Vagina (tissue), 2 donors: ENCODE measurements around the gene ARID5B. TPM values are rescaled to one million over a fixed set of nuclear protein-coding genes. Genes with fewer than 3 reads are reported as not detected.

Source experiments
- DNase-seq, 2 donors: peaks; one replicate each; pipeline ENCODE4 v3.0.0-alpha.2; 2017; ENCODE audit errors: extremely low spot score in 2 of 2
- H3K27ac ChIP-seq: fragments of 200-600 bp; sonication (generic); one replicate; pipeline ENCODE4 v1.5.1; 2019
- H3K27me3 ChIP-seq: fragments of 200-600 bp; sonication (generic); one replicate; pipeline ENCODE4 v1.5.1; 2019
- H3K36me3 ChIP-seq, 2 donors: fragments of 200-600 bp; sonication (generic); one replicate each; pipeline ENCODE4 v1.5.1; 2017 to 2019
- H3K4me1 ChIP-seq: fragments of 200-600 bp; sonication (generic); one replicate; pipeline ENCODE4 v1.5.1; 2019
- H3K4me3 ChIP-seq, 2 donors: fragments of 200-600 bp; sonication (generic); 1 replicate in 1 of 2; 2 replicates in 1 of 2; pipeline ENCODE4 v1.5.1; 2016 to 2019
- H3K9me3 ChIP-seq: fragments of 200-600 bp; sonication (generic); one replicate; pipeline ENCODE4 v1.5.1; 2019
- POLR2A ChIP-seq, 2 donors: fragments of 450-650 bp; IDR thresholded peaks; one replicate each; pipeline ENCODE4 v1.6.1; 2017; ENCODE audit warnings: antibody characterized with exemption in 2 of 2, mild to moderate bottlenecking in 2 of 2, moderate library complexity in 2 of 2
- POLR2AphosphoS5 ChIP-seq, 2 donors: sonication (generic); formaldehyde crosslinking; IDR thresholded peaks; one replicate each; pipeline ENCODE4 v1.9.0; 2017; ENCODE audit warnings: antibody characterized with exemption in 2 of 2, mild to moderate bottlenecking in 2 of 2, low read depth in 1 of 2; ENCODE audit not compliant: insufficient read depth in 1 of 2
- intact Hi-C: fragments of 100-400 bp; cut with DNase I; formaldehyde crosslinking; loops from one replicate; pipeline ENCODE4 v1.15.1; 2023
- total RNA-seq: library from RNA; depleted of rRNA; stranded (reverse); fragments of >200 nt; gene quantifications from one replicate; pipeline ENCODE4 v1.2.3, GENCODE V29; 2016
- TF ChIP-seq, protein P1 (sequence below), 3 experiments: fragments of 450-650 bp in 2 of 3; fragments of 200-600 bp in 1 of 3; sonication (generic) in 1 of 3; IDR thresholded peaks; one replicate each; pipeline ENCODE4 v1.5.1; 2017 to 2019; ENCODE audit warnings: antibody characterized with exemption in 3 of 3, mild to moderate bottlenecking in 2 of 3, moderate library complexity in 2 of 3

ARID5B gene
- total RNA-seq, 1 donor from 2014 or later: 75.9 TPM

DNA sequence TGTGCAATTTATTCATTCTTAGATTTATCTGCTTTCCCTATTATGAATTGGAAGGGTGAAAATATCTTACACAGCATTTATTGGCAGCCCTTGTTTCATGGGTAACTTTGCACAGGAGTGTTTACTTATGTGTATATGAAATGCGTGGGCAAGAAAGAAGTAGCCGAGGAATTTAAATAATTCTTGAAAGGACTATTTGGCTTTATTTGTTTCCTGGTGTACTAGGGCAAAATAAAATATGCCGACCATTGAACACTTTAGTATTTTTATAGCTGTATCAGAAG lies 93.7 kb downstream of the ARID5B start:
- peaks cover 55% of the 10 kb centered on the region for H3K4me1 ChIP-seq
- TF ChIP-seq, protein P1, sequence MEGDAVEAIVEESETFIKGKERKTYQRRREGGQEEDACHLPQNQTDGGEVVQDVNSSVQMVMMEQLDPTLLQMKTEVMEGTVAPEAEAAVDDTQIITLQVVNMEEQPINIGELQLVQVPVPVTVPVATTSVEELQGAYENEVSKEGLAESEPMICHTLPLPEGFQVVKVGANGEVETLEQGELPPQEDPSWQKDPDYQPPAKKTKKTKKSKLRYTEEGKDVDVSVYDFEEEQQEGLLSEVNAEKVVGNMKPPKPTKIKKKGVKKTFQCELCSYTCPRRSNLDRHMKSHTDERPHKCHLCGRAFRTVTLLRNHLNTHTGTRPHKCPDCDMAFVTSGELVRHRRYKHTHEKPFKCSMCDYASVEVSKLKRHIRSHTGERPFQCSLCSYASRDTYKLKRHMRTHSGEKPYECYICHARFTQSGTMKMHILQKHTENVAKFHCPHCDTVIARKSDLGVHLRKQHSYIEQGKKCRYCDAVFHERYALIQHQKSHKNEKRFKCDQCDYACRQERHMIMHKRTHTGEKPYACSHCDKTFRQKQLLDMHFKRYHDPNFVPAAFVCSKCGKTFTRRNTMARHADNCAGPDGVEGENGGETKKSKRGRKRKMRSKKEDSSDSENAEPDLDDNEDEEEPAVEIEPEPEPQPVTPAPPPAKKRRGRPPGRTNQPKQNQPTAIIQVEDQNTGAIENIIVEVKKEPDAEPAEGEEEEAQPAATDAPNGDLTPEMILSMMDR (IDR thresholded peaks at IDR 0.05): no peak
- TF ChIP-seq POLR2A (IDR thresholded peaks at IDR 0.05) (no peak), POLR2AphosphoS5 (IDR thresholded peaks at IDR 0.05; ENCODE audit: insufficient read depth in 1 of 2, low read depth in 1 of 2) (no peak)
- no peaks in the 10 kb centered on the region for H3K27me3 ChIP-seq
- H3K36me3 ChIP-seq: peaks cover 0 to 6% of the 10 kb centered on the region in 2 donors
- no peak for DNase-seq
- H3K9me3 ChIP-seq: no peaks in the 10 kb centered on the region
- no peak overlapping the region for H3K4me3 ChIP-seq
- H3K27ac ChIP-seq: peak overlapping the region; percentile 78
- intact Hi-C loops: no loop called here

DNA sequence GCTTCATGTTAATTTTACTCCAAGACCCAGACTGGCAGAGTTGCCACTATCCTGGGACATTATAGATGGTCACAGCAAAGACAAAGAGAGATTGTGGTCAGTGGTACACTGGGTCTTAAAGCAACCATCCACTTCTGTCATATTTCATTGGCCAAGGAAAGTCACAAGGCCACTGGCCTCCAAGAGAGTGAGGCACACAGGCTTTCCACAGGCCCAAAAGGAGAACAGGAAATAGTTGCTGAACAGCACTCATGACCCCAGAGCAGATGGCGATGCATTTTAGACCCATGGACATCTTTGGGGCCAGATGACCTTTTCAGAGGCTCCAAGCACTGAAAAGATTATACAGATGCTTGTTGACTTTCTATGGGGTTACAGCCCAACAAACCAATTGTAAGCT lies 97.4 kb downstream of the ARID5B start:
- Histone ChIP-seq H3K36me3 (peaks cover 0 to 6% of the 10 kb centered on the region in 2 donors), H3K4me1 (peaks cover 40% of the 10 kb centered on the region), H3K27ac (no peak overlapping the region), H3K27me3 (no peaks in the 10 kb centered on the region), H3K9me3 (no peaks in the 10 kb centered on the region), H3K4me3 (no peak overlapping the region)
- TF ChIP-seq, protein P1 (IDR thresholded peaks at IDR 0.05): no peak
- TF ChIP-seq POLR2AphosphoS5 (IDR thresholded peaks at IDR 0.05; ENCODE audit: insufficient read depth in 1 of 2, low read depth in 1 of 2) (no peak), POLR2A (IDR thresholded peaks at IDR 0.05) (no peak)
- DNase-seq: no peak
- intact Hi-C loops: no loop called here

DNA sequence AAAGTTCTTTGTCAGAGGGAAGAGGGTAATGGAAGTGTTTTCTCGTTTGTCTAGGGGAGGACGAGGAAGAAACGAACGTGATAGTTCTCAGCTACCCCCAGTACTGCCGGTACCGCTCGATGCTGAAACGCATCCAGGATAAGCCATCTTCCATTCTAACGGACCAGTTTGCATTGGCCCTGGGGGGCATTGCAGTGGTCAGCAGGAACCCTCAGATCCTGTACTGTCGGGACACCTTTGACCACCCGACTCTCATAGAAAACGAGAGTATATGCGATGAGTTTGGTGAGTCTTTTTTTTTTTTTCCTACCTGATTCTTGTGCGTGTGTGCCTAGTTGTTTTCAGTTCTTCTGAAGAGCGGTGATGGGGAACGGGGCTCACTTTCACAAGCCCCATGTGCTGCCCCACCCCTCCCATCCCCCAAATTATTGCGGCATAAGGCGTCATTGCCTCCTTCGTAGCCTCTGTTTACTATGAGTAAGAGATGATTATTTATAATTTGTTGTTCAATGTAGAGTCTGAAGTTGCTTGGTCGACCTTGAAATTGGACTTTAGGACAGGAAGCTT lies 98.6 kb downstream of the ARID5B start:
- Histone ChIP-seq H3K27me3 (no peaks in the 10 kb centered on the region), H3K4me1 (peaks cover 40% of the 10 kb centered on the region), H3K9me3 (no peaks in the 10 kb centered on the region), H3K4me3 (no peak overlapping the region), H3K36me3 (peaks cover 0 to 6% of the 10 kb centered on the region in 2 donors), H3K27ac (peak overlapping the region; percentile 64)
- TF ChIP-seq POLR2AphosphoS5 (IDR thresholded peaks at IDR 0.05; ENCODE audit: insufficient read depth in 1 of 2, low read depth in 1 of 2) (no peak), POLR2A (IDR thresholded peaks at IDR 0.05) (no peak)
- TF ChIP-seq, protein P1 (IDR thresholded peaks at IDR 0.05): no peak
- no peak for DNase-seq
- intact Hi-C loops: no loop called here

DNA sequence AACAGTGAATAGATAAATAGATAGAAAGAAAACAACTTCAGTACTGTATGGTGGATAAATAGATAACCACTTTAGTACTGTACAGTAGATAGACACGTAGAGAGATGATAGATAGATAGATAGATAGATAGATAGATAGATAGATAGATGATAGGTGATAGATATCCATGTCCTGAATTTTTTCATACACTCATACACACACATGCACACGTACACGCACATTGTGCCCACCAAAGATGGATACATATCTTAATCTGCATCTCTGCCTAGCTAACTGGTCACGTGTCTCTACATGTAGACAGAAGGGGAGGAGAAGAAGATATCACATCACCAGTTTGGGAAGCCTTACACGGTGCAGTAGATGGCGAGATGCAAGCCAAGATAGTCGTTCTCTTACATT lies 99.2 kb downstream of the ARID5B start:
- intact Hi-C loops: no loop called here
- H3K9me3 ChIP-seq: no peaks in the 10 kb centered on the region
- no peak overlapping the region for H3K4me3 ChIP-seq
- DNase-seq: no peak
- H3K36me3 ChIP-seq: peaks cover 0 to 6% of the 10 kb centered on the region in 2 donors
- H3K4me1 ChIP-seq: peaks cover 39% of the 10 kb centered on the region
- H3K27me3 ChIP-seq: no peaks in the 10 kb centered on the region
- TF ChIP-seq POLR2AphosphoS5 (IDR thresholded peaks at IDR 0.05; ENCODE audit: insufficient read depth in 1 of 2, low read depth in 1 of 2): no peak
- TF ChIP-seq, protein P1 (IDR thresholded peaks at IDR 0.05): no peak
- no peak for TF ChIP-seq POLR2A (IDR thresholded peaks at IDR 0.05)
- H3K27ac ChIP-seq: peak overlapping the region; percentile 64

DNA sequence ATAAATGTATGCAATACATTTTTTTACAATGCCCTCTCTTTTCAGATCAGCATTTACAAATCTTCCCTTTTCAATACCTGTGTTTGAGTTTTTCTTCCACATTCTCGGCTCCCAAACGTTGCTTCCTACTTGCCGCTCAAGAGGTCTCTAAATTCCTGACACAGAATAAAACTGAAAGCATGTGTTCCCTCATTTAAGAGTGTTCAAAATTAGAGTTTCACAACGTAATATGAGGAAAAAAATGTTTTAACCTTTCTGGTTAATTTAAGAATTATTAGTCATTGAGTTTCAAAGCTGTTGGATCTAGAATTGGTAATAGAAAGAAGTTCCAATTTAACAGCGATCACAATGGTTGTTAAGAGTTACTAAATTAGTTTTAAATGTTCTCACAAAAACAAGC lies 100.4 kb downstream of the ARID5B start:
- DNase-seq: no peak
- Histone ChIP-seq H3K9me3 (no peaks in the 10 kb centered on the region), H3K27me3 (no peaks in the 10 kb centered on the region), H3K27ac (peak overlapping the region; percentile 64), H3K36me3 (peaks cover 0 to 6% of the 10 kb centered on the region in 2 donors), H3K4me3 (no peak overlapping the region), H3K4me1 (peaks cover 39% of the 10 kb centered on the region)
- TF ChIP-seq, protein P1 (IDR thresholded peaks at IDR 0.05): no peak
- no peak for TF ChIP-seq POLR2A (IDR thresholded peaks at IDR 0.05)
- TF ChIP-seq POLR2AphosphoS5 (IDR thresholded peaks at IDR 0.05; ENCODE audit: insufficient read depth in 1 of 2, low read depth in 1 of 2): no peak
- intact Hi-C loops: no loop called here
